Sigmoid colon (tissue), 4 donors: Measurements from ENCODE around the gene MTX1.

ENCODE experiments used
- POLR2A ChIP-seq, 2 donors: fragments of 450-650 bp; IDR thresholded peaks; one replicate each; pipeline ENCODE4 v1.6.1; 2016; ENCODE audit warnings: antibody characterized with exemption in 2 of 2, mild to moderate bottlenecking in 2 of 2, moderate library complexity in 2 of 2
- POLR2AphosphoS5 ChIP-seq, 4 donors: sonication (generic); formaldehyde crosslinking; IDR thresholded peaks; one replicate each; pipeline ENCODE4 v1.6.1; 2017; ENCODE audit warnings: antibody characterized with exemption in 4 of 4
- TF ChIP-seq, protein P1 (sequence below), 4 experiments: fragments of 450-650 bp in 3 of 4; fragments of 200-600 bp in 1 of 4; IDR thresholded peaks; one replicate each; pipeline ENCODE4 v1.5.1; 2016 to 2019; ENCODE audit warnings: antibody characterized with exemption in 4 of 4, mild to moderate bottlenecking in 3 of 4, moderate library complexity in 2 of 4

DNA sequence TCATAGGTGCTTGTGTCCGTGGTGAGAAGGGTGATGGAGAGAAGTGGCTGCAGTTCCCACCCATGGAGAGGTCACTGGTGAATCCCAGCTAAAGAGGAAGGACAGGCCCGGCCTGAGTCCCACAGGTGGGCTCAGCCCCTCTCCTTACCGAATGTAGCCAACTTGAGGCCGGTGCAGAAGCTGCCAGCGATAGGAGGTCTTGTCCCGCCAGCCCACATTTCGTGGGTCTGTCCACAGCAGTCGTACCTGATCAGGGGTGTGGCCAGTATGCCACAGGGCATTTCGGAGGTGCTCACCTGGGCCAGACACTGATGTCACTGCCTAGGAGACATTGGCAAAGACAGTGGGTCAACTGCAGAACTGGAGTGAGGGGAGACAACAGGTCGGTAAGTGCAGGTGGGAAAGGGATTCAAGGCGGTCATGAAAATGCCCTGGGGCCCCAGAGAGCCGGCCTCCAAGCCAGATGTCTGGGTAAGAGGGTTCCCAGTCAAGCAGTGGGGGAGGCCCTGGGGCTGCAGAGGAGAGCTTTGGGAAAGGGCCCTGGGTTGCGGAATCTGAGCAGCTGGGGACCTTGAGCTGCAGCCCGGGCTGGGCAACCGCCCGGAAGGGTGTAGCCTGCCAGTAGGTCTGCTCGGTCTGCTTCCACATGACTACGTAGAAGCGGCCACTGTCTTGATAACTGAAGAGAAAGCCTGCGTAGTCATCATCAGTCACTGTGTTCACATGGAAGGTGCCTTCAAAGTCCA is 11.4 kb upstream of the MTX1 start:
- TF ChIP-seq POLR2A (IDR thresholded peaks at IDR 0.05): no peak
- TF ChIP-seq POLR2AphosphoS5 (IDR thresholded peaks at IDR 0.05): no peak
- TF ChIP-seq, protein P1, sequence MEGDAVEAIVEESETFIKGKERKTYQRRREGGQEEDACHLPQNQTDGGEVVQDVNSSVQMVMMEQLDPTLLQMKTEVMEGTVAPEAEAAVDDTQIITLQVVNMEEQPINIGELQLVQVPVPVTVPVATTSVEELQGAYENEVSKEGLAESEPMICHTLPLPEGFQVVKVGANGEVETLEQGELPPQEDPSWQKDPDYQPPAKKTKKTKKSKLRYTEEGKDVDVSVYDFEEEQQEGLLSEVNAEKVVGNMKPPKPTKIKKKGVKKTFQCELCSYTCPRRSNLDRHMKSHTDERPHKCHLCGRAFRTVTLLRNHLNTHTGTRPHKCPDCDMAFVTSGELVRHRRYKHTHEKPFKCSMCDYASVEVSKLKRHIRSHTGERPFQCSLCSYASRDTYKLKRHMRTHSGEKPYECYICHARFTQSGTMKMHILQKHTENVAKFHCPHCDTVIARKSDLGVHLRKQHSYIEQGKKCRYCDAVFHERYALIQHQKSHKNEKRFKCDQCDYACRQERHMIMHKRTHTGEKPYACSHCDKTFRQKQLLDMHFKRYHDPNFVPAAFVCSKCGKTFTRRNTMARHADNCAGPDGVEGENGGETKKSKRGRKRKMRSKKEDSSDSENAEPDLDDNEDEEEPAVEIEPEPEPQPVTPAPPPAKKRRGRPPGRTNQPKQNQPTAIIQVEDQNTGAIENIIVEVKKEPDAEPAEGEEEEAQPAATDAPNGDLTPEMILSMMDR (IDR thresholded peaks at IDR 0.05): no peak
